Activated naive CD4-positive, alpha-beta T cell treated with anti-CD3 and anti-CD28 coated beads, Interleukin-2, amount 50 U/mL, for 24 hours (primary cell): Measurements from ENCODE around the gene APEX2.
"Not testable (repeated sequence)": the region's sequence is repeated elsewhere in the genome, so short reads cannot be mapped to it uniquely, and the experiment has no call there.

Experiments used
- H3K27ac Mint-ChIP-seq: one replicate; pipeline ENCODE4 v1.8.0; 2021; ENCODE audit warnings: mild to moderate bottlenecking, mixed read lengths
- H3K27me3 Mint-ChIP-seq: one replicate; pipeline ENCODE4 v1.8.0; 2021; ENCODE audit warnings: mixed read lengths
- H3K36me3 Mint-ChIP-seq: one replicate; pipeline ENCODE4 v1.8.0; 2021; ENCODE audit warnings: mixed read lengths
- H3K4me1 Mint-ChIP-seq: one replicate; pipeline ENCODE4 v1.8.0; 2021; ENCODE audit warnings: mixed read lengths
- H3K4me3 Mint-ChIP-seq: one replicate; pipeline ENCODE4 v1.8.0; 2021; ENCODE audit warnings: mild to moderate bottlenecking, mixed read lengths
- H3K9me3 Mint-ChIP-seq: one replicate; pipeline ENCODE4 v1.8.0; 2021; ENCODE audit warnings: mixed read lengths

APEX2 gene

GRCh38 chrX:55041514-55041913 is 41.4 kb downstream of the APEX2 start:
- H3K4me1 Mint-ChIP-seq: no peaks in the 10 kb centered on the region
- no peaks in the 10 kb centered on the region for H3K9me3 Mint-ChIP-seq
- H3K27me3 Mint-ChIP-seq: no peaks in the 10 kb centered on the region
- no peak overlapping the region for H3K27ac Mint-ChIP-seq
- no peaks in the 10 kb centered on the region for H3K36me3 Mint-ChIP-seq
- H3K4me3 Mint-ChIP-seq: no peak overlapping the region

DNA sequence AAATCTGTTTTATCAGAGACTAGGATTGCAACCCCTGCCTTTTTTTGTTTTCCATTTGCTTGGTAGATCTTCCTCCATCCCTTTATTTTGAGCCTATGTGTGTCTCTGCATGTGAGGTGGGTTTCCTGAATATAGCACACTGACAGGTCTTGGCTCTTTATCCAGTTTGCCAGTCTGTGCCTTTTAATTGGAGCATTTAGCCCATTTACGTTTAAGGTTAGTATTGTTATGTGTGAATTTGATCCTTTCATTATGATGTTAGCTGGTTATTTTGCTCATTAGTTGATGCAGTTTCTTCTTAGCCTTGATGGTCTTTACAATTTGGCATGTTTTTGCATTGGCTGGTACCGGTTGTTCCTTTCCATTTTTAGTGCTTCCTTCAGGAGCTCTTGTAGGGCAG is 50.4 kb downstream of the APEX2 start:
- not testable (repeated sequence) for H3K4me1 Mint-ChIP-seq, H3K36me3 Mint-ChIP-seq, H3K27me3 Mint-ChIP-seq, H3K9me3 Mint-ChIP-seq, H3K4me3 Mint-ChIP-seq, H3K27ac Mint-ChIP-seq

GRCh38 chrX:55056820-55057674 is 56.9 kb downstream of the APEX2 start:
- Mint-ChIP-seq H3K9me3 (no peaks in the 10 kb centered on the region), H3K4me3 (peak overlapping the region; percentile 83), H3K36me3 (no peaks in the 10 kb centered on the region), H3K27me3 (no peaks in the 10 kb centered on the region), H3K4me1 (peaks cover 27% of the 10 kb centered on the region), H3K27ac (peak overlapping the region; percentile 88)

GRCh38 chrX:55057675-55058249 is 57.6 kb downstream of the APEX2 start:
- Mint-ChIP-seq H3K4me1 (peaks cover 27% of the 10 kb centered on the region), H3K9me3 (no peaks in the 10 kb centered on the region), H3K36me3 (no peaks in the 10 kb centered on the region), H3K27me3 (no peaks in the 10 kb centered on the region), H3K27ac (peak overlapping the region; percentile 79), H3K4me3 (peak overlapping the region; percentile 83)
